H7 (cell line): Measurements from ENCODE around the gene ACTR1A. TPM values are rescaled to one million over a fixed set of nuclear protein-coding genes. Genes with fewer than 3 reads are reported as not detected.
"Not testable (repeated sequence)": the region's sequence is repeated elsewhere in the genome, so short reads cannot be mapped to it uniquely, and the experiment has no call there.

ENCODE experiments used
- DNase-seq: peaks from one replicate; pipeline ENCODE4 v3.0.0; 2012
- H3K27me3 ChIP-seq: 2 replicates; pipeline ENCODE4 v1.6.0; 2011; ENCODE audit warnings: mild to moderate bottlenecking, low read length; ENCODE audit not compliant: control insufficient read depth, insufficient read depth
- H3K36me3 ChIP-seq: replicated peaks from 2 replicates; pipeline ENCODE4 v1.5.1; 2011; ENCODE audit warnings: low read length; ENCODE audit not compliant: control insufficient read depth, insufficient read depth
- H3K4me3 ChIP-seq: 2 replicates; pipeline ENCODE4 v1.5.1; 2011; ENCODE audit warnings: low read depth, mild to moderate bottlenecking, control low read depth, low read length, moderate library complexity; ENCODE audit not compliant: insufficient read depth
- total RNA-seq: library from RNA; depleted of rRNA; stranded (reverse); fragments of >200 nt; shearing (Covaris generic); gene quantifications from 2 replicates; pipeline ENCODE4 v1.2.3, GENCODE V29; 2014; rRNA removed

The ACTR1A gene
- 144 and 180 TPM in 2 replicates for total RNA-seq

DNA sequence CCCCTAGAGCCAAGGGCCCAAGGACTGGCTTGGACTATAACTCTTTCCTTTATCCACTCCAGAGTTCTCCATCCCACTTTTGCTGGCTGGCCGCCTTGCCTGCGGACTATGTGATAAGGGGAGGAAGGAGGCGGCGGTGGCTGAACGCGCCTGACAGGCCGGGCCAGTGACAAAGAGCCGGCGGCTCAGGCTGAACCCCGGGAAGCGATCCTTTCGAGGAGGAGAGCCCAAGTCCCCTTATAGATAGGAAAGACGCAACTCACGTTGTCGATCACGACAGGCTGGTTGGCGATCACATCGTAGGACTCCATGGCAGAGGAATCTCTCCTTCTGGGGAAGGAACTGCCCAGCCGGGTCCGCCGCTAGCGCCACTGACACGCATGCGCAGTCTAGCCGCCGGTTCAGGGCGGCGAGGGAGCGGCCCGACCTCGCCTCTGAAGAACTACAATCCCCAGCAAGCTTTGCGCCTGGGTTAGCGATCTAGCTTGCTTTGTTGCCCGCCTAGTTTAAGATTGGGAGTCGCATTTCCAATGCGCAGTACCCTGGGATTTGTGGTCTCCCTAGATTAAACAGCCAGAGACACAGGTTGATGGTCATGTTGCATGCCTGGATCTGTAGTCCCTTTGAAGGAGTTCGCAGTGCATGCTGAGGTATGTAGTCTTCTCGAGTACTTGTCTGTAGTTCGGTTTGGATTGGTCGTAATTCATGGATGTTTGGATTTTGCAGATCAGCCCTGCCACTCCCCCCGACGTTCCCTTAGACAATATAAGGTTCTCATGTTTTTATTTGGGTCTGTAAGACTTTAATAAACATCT lies at the start of gene ACTR1A:
TSS of gene ACTR1A (minus strand) at position 376 of the 815 bp plus-strand sequence. CDS start at position 311, 65 bp downstream.
- no peaks in the 10 kb centered on the region for H3K36me3 ChIP-seq
- peaks cover 4% of the 10 kb centered on the region; the same call in 1 of the 2 replicates for H3K27me3 ChIP-seq
- H3K4me3 ChIP-seq, result peak within 1 kb of the TSS; percentile 90
- peak; percentile 92 for DNase-seq

GRCh38 chr10:102550636-102551210 lies 48.2 kb upstream of the ACTR1A start:
- H3K27me3 ChIP-seq, result no peaks in the 10 kb centered on the region
- H3K4me3 ChIP-seq, result no peak overlapping the region
- no peak for DNase-seq
- H3K36me3 ChIP-seq, result no peaks in the 10 kb centered on the region

DNA sequence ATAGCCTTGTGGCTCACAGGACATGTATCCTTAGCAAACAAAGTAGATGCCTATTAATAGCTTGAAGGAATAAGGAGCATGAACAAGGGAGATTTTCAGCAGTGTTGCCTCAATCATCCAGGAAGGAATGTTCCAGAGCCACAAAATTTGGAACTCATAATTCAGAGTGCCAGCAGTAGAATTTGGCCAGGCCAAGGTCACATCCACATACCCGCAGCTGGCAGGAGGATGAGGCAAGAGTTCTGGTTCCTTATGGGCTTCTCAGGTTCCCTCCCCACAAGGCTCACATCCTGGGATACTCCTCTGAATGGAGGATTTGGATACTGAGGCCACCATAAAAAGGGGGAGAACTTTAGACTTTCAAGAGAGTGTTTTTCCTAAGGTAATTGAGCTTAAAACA lies 47.0 kb upstream of the ACTR1A start:
- DNase-seq, result no peak
- no peaks in the 10 kb centered on the region for H3K27me3 ChIP-seq
- H3K36me3 ChIP-seq, result no peaks in the 10 kb centered on the region
- H3K4me3 ChIP-seq, result no peak overlapping the region

DNA sequence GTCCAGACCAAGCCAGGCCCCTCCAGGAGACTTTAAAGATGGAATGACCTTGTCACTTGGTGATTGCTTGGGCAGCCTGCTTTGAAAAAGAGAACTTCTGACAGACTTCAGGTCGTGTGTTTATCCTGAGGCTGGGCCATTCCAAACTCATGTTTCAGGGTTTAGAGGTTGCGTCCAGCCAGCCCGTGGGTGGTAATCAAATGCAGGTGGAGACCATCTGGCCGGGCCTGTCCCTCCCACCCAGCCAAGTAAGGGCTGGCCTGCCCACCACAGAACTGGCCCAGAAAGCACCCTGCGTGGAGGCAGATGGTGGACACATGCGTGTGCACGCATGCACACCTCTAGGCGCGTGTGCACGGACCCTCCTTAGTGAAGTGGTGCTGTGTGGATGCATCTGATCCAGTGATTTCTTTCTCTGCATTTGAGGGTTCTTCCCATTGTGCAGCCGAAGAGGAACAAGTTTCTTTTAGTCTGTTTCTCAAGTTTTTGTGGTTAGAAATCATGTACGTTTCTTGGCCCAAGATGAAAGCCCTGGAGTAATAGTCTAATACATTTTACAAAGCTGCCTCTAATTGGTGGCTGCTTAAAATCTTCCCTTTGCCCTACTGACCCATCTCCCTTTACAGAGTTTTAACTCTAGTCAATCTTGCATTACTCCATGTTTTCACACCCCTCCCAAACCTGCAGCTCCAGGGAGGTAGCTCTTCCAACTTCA lies 44.3 kb upstream of the ACTR1A start:
- no peak for DNase-seq
- Histone ChIP-seq H3K27me3 (no peaks in the 10 kb centered on the region), H3K4me3 (no peak overlapping the region), H3K36me3 (no peaks in the 10 kb centered on the region)

DNA sequence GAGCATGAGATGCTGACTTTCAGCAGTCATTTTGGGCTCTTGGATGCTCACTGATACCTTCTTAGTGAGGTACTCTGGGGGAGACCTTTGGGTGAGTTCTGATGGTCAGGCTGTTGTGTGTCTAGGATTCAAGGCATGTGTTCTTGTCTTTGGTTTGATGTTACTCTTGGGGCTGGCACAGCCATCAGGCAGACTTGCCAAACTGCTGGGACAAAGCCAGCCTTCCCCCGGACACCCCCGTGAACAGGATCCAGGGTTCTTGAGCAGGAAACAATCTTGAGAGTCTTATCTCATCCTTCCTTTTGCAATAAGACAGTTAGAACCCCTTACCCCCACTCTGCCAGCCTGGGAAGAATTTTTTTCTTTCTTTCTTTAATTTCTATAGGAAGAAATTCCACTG lies 43.5 kb upstream of the ACTR1A start:
- Histone ChIP-seq H3K27me3 (no peaks in the 10 kb centered on the region), H3K4me3 (no peak overlapping the region), H3K36me3 (no peaks in the 10 kb centered on the region)
- peak; percentile 8 for DNase-seq

DNA sequence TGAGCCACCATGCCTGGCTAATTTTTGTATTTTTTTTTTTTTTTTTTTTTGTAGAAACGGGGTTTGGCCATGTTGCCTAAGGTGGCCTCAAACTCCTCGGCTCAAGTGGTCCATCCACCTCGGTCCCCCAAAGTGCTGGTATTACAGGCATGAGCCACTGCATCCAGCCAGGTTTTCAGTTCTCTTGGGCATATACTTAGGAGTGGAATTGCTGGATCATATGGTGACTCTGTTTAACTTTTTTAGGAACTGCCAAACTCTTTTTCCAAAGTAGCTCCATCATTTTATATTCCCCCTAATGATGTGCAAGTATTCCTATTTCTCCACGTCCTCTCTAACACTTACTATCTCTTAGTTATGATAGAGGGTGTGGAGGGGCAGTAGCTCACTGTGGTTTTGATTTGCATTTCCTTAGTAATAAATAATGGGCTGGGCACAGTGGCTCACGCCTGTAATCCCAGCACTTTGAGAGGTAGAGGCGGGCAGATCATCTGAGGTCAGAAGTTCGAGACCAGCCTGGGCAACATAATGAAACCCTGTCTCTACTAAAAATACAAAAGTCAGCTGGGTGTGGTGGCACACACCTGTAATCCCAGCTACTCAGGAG lies 42.9 kb upstream of the ACTR1A start:
- Histone ChIP-seq H3K4me3 (no peak overlapping the region), H3K27me3 (no peaks in the 10 kb centered on the region), H3K36me3 (no peaks in the 10 kb centered on the region)
- DNase-seq, result no peak

GRCh38 chr10:102542800-102543418 lies 40.4 kb upstream of the ACTR1A start:
- no peak for DNase-seq
- Histone ChIP-seq H3K27me3 (no peaks in the 10 kb centered on the region), H3K4me3 (no peak overlapping the region), H3K36me3 (no peaks in the 10 kb centered on the region)

GRCh38 chr10:102540023-102540422 lies 37.5 kb upstream of the ACTR1A start:
- peak; percentile 40 for DNase-seq
- Histone ChIP-seq H3K27me3 (no peaks in the 10 kb centered on the region), H3K36me3 (no peaks in the 10 kb centered on the region), H3K4me3 (no peak overlapping the region)

- Histone ChIP-seq H3K36me3 (no peaks in the 10 kb centered on the region), H3K4me3 (no peak overlapping the region), H3K27me3 (no peaks in the 10 kb centered on the region)
- DNase-seq, result no peak
Observed at GRCh38 chr10:102538811-102539210, 36.3 kb upstream of the ACTR1A start.

DNA sequence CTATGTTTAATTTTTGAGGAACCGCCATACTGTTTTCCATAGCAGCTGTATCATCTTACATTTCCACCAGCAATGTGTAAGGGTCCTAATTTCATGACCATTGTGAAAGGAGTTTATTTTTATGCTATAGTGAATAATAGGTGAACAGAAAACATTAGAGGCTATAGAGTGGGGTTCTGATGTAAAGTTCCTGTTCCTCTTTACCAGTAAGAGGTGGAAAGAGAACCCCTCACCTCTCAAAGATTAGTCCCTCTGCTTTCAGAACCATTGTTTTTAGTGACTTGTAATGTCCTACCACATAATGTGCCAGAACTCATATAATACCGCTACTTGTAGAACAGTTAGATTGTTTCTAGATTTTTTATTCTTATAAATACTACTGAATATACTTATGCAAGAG lies 35.4 kb upstream of the ACTR1A start:
- no peak for DNase-seq
- H3K27me3 ChIP-seq, result no peaks in the 10 kb centered on the region
- H3K36me3 ChIP-seq, result no peaks in the 10 kb centered on the region
- no peak overlapping the region for H3K4me3 ChIP-seq

- Histone ChIP-seq H3K36me3 (no peaks in the 10 kb centered on the region), H3K4me3 (no peak overlapping the region), H3K27me3 (no peaks in the 10 kb centered on the region)
Observed at GRCh38 chr10:102537367-102537766, 34.9 kb upstream of the ACTR1A start.

GRCh38 chr10:102535481-102536147 lies 33.1 kb upstream of the ACTR1A start:
- no peaks in the 10 kb centered on the region for H3K36me3 ChIP-seq
- no peaks in the 10 kb centered on the region for H3K27me3 ChIP-seq
- no peak for DNase-seq
- no peak overlapping the region for H3K4me3 ChIP-seq

More at GRCh38 chr10:102537367-102537766, 34.9 kb upstream of the ACTR1A start:
- no peak for DNase-seq

DNA sequence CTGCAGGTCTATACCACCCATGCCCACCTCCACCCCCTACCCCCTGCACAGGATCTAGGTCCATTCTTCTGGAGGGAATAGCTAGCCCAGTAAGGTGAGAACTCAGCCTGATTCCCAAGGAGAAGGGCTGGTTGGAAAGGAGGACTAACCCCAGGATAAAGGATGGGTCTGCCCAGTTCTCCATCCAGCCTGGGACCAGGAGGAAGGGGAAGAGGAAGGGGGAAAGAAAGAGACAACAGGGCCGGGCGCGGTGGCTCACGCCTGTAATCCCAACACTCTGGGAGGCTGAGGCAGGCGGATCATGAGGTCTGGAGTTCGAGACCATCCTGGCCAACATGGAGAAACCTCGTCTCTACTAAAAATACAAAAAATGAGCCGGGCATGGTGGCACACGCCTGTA lies 32.5 kb upstream of the ACTR1A start:
- not testable (repeated sequence) for H3K4me3 ChIP-seq, H3K36me3 ChIP-seq, H3K27me3 ChIP-seq, DNase-seq

DNA sequence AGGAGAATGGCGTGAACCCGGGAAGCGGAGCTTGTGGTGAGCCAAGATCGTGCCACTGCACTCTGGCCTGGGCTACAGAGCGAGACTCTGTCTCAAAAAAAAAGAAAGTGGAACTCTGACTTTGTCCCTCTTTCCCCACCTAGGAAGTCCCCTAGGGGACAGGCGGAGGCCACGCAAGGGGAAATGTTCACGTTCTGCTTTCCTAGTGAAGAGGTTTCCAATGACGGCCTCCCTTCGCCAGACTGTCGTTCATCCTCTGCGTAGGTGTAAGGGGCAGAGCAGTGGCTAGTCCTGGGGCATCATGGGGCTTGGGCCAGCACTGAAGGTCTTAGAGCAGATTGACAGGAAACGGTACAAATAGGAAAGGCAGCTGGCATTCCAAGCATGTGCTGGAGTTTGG lies 31.8 kb upstream of the ACTR1A start:
- Histone ChIP-seq H3K27me3 (no peaks in the 10 kb centered on the region), H3K4me3 (no peak overlapping the region), H3K36me3 (no peaks in the 10 kb centered on the region)
- DNase-seq, result no peak
